OCI-LY1 (cell line): ENCODE results near the gene NUBPL.
"Not testable (repeated sequence)": the region's sequence is repeated elsewhere in the genome, so short reads cannot be mapped to it uniquely, and the experiment has no call there.

Source experiments
- H2AFZ ChIP-seq: fragments of 200-600 bp; sonication (generic), shearing (Covaris generic); 2 replicates; pipeline ENCODE4 v1.6.0; 2014; ENCODE audit warnings: antibody characterized with exemption, mild to moderate bottlenecking, low read length
- H3F3A ChIP-seq: fragments of 200-600 bp; sonication (generic), shearing (Covaris generic); 2 replicates; pipeline ENCODE4 v1.6.0; 2014; ENCODE audit warnings: mild to moderate bottlenecking, antibody characterized with exemption, low read length, moderate library complexity; ENCODE audit not compliant: insufficient read depth
- H3K27ac ChIP-seq: fragments of 200-600 bp; sonication (generic); 2 replicates; pipeline ENCODE4 v1.5.1; 2014; ENCODE audit warnings: low read length, mixed run types, mild to moderate bottlenecking, low read depth; ENCODE audit not compliant: poor library complexity, severe bottlenecking
- H3K27me3 ChIP-seq: fragments of 200-600 bp; sonication (generic); 2 replicates; pipeline ENCODE4 v1.6.0; 2014; ENCODE audit warnings: antibody characterized with exemption, mild to moderate bottlenecking, low read length, moderate library complexity; ENCODE audit not compliant: insufficient read depth
- H3K36me3 ChIP-seq: fragments of 200-600 bp; sonication (generic); 2 replicates; pipeline ENCODE4 v1.6.1; 2014; ENCODE audit warnings: mild to moderate bottlenecking, antibody characterized with exemption, low read length, moderate library complexity, mixed read lengths; ENCODE audit not compliant: insufficient read depth
- H3K4me1 ChIP-seq: fragments of 200-600 bp; sonication (generic); 2 replicates; pipeline ENCODE4 v1.5.1; 2014; ENCODE audit warnings: mild to moderate bottlenecking, low read length, moderate library complexity; ENCODE audit not compliant: insufficient read depth, severe bottlenecking
- H3K4me2 ChIP-seq: fragments of 200-600 bp; sonication (generic), shearing (Covaris generic); 2 replicates; pipeline ENCODE4 v1.6.1; 2014; ENCODE audit warnings: low read length
- H3K4me3 ChIP-seq: fragments of 200-600 bp; sonication (generic); 2 replicates; pipeline ENCODE4 v1.5.1; 2014; ENCODE audit warnings: low read length, low read depth, mild to moderate bottlenecking, mixed read lengths; ENCODE audit not compliant: poor library complexity, severe bottlenecking
- H3K79me2 ChIP-seq: fragments of 200-600 bp; shearing (Covaris generic); 2 replicates; pipeline ENCODE4 v1.6.1; 2016; ENCODE audit warnings: mixed run types, low read length, mixed read lengths; ENCODE audit not compliant: insufficient read depth
- H3K9ac ChIP-seq: fragments of 200-600 bp; sonication (generic), shearing (Covaris generic); 2 replicates; pipeline ENCODE4 v1.6.1; 2014; ENCODE audit warnings: mild to moderate bottlenecking, low read length, mixed read lengths
- H3K9me2 ChIP-seq: fragments of 200-600 bp; sonication (generic), shearing (Covaris generic); 2 replicates; pipeline ENCODE4 v1.6.1; 2014; ENCODE audit warnings: low read depth, mild to moderate bottlenecking, low read length, mixed read lengths
- H3K9me3 ChIP-seq: fragments of 200-600 bp; shearing (Covaris generic); 2 replicates; pipeline ENCODE4 v1.6.1; 2014; ENCODE audit warnings: low read length, mixed read lengths
- H4K20me1 ChIP-seq: fragments of 200-600 bp; sonication (generic), shearing (Covaris generic); 2 replicates; pipeline ENCODE4 v1.6.0; 2016; ENCODE audit warnings: mild to moderate bottlenecking, low read length; ENCODE audit not compliant: insufficient read depth
- CTCF ChIP-seq: fragments of 200-600 bp; sonication (generic), shearing (Covaris generic); IDR thresholded peaks from 2 replicates; pipeline ENCODE4 v1.5.1; 2017; ENCODE audit warnings: mild to moderate bottlenecking, antibody characterized with exemption, low read length, moderate library complexity, mixed read lengths
- EZH2 ChIP-seq: fragments of 200-600 bp; sonication (generic), shearing (Covaris generic); IDR thresholded peaks from 2 replicates; pipeline ENCODE4 v1.8.0; 2017; ENCODE audit warnings: borderline replicate concordance, mixed run types, mild to moderate bottlenecking, antibody characterized with exemption, low read length, moderate library complexity, mixed read lengths

The NUBPL gene

DNA sequence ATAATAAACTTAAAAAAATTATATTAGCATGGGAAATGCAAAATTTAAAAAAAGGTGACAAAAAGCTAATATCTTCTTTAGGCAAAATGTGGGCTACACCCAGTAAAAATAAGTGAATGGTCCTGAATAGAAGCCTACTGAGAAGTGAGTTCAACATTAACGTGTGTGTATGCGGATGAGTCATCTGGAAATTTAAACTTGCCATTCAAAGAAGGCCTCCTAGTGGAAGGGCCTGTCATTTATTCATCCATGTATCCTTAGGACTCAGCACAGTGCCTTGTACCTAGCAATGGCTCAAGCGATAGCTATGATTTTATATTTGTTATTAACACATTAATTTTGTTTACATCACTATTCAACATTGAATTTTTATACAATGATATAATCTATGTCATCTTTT lies 226.2 kb downstream of the NUBPL start:
- no peaks in the 10 kb centered on the region for H4K20me1 ChIP-seq
- no peak overlapping the region for H3K4me2 ChIP-seq
- H3K27me3 ChIP-seq = no peaks in the 10 kb centered on the region

GRCh38 chr14:31788340-31788739 lies 227.1 kb downstream of the NUBPL start:
- no peak for TF ChIP-seq CTCF
- no peak for TF ChIP-seq EZH2
- H3K4me2 ChIP-seq = no peak overlapping the region
- no peaks in the 10 kb centered on the region for H3K9me2 ChIP-seq
- no peak overlapping the region for H3K27ac ChIP-seq
- no peaks in the 10 kb centered on the region for H4K20me1 ChIP-seq
- no peaks in the 10 kb centered on the region for H3K27me3 ChIP-seq
- H3K9ac ChIP-seq = no peak overlapping the region
- no peak overlapping the region for H3K4me3 ChIP-seq
- H3K36me3 ChIP-seq = no peaks in the 10 kb centered on the region
- no peaks in the 10 kb centered on the region for H3K4me1 ChIP-seq
- no peaks in the 10 kb centered on the region for H3K9me3 ChIP-seq
- H2AFZ ChIP-seq = no peak overlapping the region
- H3K79me2 ChIP-seq = no peaks in the 10 kb centered on the region
- no peaks in the 10 kb centered on the region for H3F3A ChIP-seq

More for the DNA sequence above, 226.2 kb downstream of the NUBPL start:
- Histone ChIP-seq H3F3A (no peaks in the 10 kb centered on the region), H3K9ac (no peak overlapping the region), H3K36me3 (no peaks in the 10 kb centered on the region), H3K4me3 (no peak overlapping the region), H3K27ac (no peak overlapping the region), H3K9me2 (no peaks in the 10 kb centered on the region), H3K79me2 (no peaks in the 10 kb centered on the region), H2AFZ (no peak overlapping the region), H3K9me3 (no peaks in the 10 kb centered on the region), H3K4me1 (no peaks in the 10 kb centered on the region)
- TF ChIP-seq EZH2 (no peak), CTCF (no peak)

DNA sequence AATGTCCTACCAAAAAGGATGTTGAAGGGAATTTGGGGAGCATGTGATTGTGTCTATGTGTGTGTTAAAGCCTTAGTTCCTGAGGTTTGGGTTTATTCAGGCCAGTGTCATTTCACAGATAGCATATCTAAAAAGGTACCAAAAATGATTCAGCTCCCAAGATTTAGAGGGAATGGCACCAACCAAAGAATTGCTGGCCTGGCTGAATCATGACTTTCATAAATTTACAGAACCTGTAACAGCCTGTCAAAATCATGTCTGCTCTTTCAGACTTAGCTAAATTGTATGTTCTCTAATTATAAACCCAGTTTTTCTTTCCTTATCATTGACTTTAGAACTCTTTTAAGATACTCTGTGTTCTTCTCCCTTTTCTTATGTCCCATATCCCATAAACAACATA lies 231.5 kb downstream of the NUBPL start:
- TF ChIP-seq CTCF (no peak), EZH2 (no peak)
- H3K36me3 ChIP-seq = no peaks in the 10 kb centered on the region
- H3K4me1 ChIP-seq = no peaks in the 10 kb centered on the region
- H3K79me2 ChIP-seq = no peaks in the 10 kb centered on the region
- H3K4me3 ChIP-seq = no peak overlapping the region
- no peaks in the 10 kb centered on the region for H3K9me3 ChIP-seq
- no peak overlapping the region for H3K27ac ChIP-seq
- H3K9me2 ChIP-seq = no peaks in the 10 kb centered on the region
- no peak overlapping the region for H3K9ac ChIP-seq
- no peaks in the 10 kb centered on the region for H3F3A ChIP-seq
- H3K4me2 ChIP-seq = no peak overlapping the region
- no peaks in the 10 kb centered on the region for H3K27me3 ChIP-seq
- H4K20me1 ChIP-seq = no peaks in the 10 kb centered on the region
- no peak overlapping the region for H2AFZ ChIP-seq

- not testable (repeated sequence) for H3K27me3 ChIP-seq, H3K4me3 ChIP-seq, H3K79me2 ChIP-seq, H4K20me1 ChIP-seq, H3K36me3 ChIP-seq, H3K4me1 ChIP-seq, H3K27ac ChIP-seq, H2AFZ ChIP-seq, H3K4me2 ChIP-seq, H3K9me2 ChIP-seq, H3K9me3 ChIP-seq, H3K9ac ChIP-seq, H3F3A ChIP-seq
Measured at GRCh38 chr14:31797946-31798345, 236.7 kb downstream of the NUBPL start.
